IPS-18c (cell line): ENCODE data around the gene SMOC2.

ENCODE experiments used
- H3K4me3 ChIP-seq: 2 replicates; pipeline ENCODE4 v1.7.0; 2013; ENCODE audit warnings: low read depth, mild to moderate bottlenecking, low read length, moderate library complexity; ENCODE audit not compliant: insufficient read depth
- H3K9me3 ChIP-seq: one replicate; pipeline ENCODE4 v1.6.1; 2013; ENCODE audit warnings: mild to moderate bottlenecking, low read length, moderate library complexity; ENCODE audit not compliant: control insufficient read depth, insufficient read depth

SMOC2 gene

DNA sequence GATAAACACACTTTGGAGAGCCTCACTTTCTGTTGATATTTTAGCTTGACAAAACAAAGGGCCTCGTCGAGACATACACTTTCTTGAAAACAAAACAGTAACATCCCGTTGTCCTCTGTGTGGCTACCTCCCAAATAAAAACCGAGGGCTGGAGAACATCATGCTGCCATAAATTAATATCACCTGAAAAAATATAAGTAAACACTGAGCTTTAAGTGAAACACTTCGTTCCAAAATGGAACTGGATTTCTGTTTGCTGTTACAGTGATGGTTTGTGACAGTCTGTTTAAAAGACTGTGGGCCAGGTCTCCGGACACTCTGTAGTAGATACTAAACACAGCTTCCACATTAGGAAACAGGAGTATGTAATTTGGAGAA lies 187.2 kb downstream of the SMOC2 start:
- no peaks in the 10 kb centered on the region for H3K9me3 ChIP-seq
- H3K4me3 ChIP-seq = no peak overlapping the region

DNA sequence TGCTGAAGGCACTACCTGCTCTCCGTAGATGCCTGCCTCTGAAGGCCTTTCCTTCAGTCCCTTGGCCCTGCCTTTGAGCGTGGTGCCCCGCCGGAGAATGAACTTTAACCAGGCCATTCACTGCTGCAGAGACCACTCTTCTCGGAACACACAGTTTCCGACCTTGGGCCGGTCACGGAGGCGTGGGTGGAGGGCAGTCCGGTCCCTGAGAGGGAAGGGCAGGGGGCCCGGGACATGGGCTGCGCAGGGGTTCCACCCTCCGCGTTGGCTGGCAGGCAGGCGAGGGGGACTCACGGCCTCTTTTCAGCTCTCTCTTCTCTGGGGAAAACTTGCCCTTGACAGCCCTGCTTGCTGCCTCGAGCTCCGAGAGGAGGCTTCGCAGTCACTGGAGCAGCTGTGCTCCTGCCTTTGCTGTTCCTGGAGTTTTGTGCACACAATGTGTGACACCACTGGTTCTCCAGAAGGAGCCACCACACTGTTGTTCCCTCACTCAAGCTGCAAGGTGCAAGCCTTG lies 187.8 kb downstream of the SMOC2 start:
- H3K9me3 ChIP-seq = no peaks in the 10 kb centered on the region
- H3K4me3 ChIP-seq = no peak overlapping the region

DNA sequence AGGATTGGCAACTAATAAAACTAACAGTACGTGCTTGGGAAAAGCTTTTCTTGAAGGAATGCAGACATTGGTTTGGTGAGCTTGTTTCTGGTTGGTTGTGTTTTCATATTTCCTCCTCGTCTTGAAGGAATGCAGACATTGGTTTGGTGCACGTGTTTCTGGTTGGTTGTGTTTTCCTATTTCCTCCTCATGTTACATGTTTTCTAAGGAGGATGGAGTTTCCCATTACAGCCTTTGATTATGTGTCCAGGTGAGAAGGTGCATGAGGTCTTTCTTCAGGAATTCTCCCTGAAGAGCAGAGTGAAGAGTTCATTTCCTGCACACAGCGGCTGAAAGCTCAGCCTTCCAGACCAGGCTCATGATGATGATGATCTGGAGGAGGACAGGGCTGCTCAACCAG lies 190.6 kb downstream of the SMOC2 start:
- Histone ChIP-seq H3K9me3 (no peaks in the 10 kb centered on the region), H3K4me3 (no peak overlapping the region)

DNA sequence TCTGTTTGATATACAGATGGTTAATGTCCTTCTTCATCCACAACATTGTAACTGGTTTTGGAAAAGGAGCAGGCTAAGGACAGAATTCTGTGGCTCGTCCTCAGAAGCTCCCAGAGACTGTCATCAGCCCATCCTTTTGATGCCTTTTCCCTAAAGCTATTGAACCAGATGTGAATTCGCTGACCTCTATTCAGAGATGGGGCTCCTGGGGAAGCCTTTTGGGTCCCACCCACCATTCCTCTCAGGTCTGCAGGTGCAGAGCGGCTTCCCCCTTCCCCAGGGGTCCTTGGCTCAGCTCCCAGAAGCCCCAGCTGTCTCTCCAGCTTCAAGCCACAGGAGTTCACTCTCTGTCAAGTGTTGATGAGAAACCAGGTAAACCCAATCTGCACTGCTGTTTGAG lies 191.7 kb downstream of the SMOC2 start:
- Histone ChIP-seq H3K4me3 (no peak overlapping the region), H3K9me3 (no peaks in the 10 kb centered on the region)

DNA sequence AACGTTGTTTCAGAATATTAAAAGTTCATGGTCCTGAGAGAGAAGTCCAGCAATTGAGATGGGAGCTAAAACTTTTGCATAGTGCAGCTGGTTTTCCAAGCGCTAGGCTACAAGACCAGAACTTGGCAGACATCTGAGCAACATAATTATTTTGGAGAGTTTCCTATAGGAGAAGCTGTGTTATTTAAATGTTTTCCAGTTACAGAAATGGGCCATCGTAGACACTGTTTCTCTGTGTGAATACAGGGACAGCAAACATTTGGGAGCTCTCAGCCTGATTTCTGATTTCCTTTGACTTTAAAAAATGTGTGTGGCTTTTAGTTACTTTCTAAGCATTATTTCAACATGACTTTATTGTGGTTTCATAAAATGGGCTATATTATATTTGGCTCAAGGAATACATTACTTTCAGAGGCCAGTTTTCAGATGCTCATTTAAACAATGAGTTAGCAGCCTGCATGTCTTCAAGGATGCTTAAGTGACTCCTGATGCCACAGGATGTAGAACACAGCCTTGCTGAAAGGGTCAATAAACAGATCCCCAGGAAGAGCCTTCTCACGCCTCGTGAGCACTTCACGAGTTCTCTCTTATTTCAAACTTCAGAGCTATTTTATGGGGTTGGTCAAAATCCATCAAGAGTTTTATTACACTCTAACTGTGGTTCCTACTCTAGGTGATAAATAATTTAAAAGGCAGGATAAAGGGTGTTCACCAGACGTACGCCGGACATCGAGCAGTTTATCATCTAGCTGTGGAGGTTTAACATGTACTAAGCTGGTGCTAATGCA lies 193.8 kb downstream of the SMOC2 start:
- no peak overlapping the region for H3K4me3 ChIP-seq
- no peaks in the 10 kb centered on the region for H3K9me3 ChIP-seq

DNA sequence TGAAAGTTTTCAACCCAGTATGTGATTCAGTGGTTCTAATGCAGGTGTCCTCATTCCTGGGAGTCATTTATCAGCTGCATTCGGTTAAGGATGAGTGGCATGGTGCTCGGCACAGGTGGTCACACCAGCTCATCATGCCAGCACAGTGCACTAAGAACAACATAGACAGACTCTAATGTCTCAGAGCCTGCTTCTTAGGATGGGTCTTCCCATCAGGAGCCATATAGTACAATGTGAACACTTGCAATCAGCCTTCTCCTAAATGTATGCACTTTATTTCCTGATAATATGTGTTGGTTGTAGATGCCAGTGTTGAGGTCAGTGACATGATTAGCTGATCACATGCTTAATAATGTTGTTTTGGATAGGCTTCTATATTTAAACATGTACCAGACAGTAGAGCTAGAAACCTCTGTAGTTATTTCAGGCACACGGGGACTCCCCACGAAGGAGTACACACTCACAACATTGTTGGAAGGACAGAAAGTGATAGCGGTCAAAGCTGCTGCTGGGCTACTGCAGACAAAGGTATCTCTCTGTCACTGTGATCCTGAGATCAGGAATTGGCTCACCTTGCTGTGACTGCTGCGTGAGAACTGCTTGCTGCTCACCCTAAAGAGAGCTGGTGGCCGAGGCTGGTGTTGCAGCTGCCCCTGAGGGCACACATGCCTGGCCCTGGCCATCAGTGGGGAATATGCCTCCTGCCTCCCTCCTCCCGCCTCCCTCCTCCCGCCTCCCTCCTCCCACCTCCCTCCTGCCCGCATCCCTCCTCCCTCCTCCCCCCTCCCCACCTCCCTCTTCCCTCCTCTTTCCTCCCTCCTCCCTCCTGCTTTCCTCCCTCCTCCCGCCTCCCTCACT lies 195.4 kb downstream of the SMOC2 start:
- Histone ChIP-seq H3K4me3 (no peak overlapping the region), H3K9me3 (no peaks in the 10 kb centered on the region)

DNA sequence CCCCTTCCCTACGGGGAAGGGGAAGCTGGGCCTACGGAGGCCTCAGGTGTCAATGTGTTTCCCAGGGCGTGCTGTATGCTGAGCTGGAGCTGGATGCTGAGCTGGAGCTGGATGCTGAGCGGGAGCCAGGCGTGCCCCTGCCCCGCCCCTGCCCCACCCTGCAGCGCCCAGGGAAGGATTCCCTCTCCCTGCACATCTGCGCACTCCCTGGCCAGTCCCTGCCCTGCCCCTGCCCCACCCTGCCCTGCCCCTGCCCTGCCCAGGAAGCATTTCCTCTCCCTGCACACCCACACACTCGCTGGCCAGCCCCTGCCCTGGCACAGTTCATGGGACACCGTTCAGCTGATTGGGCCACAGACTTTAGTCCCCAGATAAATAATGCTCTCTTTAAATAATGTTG lies 196.8 kb downstream of the SMOC2 start:
- Histone ChIP-seq H3K4me3 (no peak overlapping the region), H3K9me3 (no peaks in the 10 kb centered on the region)

DNA sequence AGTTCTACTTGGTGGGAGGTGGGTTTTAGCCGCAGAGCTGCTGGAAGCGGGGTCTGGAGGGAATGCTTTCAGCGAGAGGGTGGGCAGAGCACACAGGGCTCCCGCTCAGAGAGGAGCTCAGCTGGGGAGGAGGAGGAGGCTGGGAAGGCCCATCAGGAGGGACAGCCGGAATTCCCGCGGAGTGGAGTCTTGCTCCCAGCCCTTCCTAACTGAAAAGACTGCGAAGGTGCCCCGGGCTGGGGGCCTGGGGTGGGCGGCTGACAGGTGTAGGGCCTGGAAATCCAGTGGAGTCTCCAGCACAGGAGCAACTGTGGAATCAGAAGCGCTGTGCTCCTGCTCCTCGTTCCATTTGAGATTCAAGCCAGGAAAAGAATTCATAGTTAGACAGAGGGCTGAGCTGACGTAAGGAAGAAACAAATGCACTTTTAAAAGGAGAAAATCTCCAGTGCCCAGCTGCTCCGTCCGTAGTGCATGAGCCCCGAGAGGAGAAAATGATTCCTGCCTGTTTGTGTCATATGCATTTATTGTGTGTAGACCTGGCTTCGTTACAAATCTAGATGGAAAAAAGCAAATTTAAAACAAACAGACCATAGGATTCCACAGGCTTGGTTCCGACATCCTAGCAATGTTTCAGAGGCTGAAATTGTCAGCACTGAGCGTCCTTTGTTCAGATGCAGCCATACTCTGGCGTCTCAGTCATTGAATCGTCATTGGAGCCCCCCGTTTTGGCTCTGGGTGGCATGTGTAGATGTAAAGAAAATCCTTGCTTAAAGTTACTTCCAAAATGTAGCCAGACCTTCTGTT lies 197.7 kb downstream of the SMOC2 start:
- Histone ChIP-seq H3K9me3 (no peaks in the 10 kb centered on the region), H3K4me3 (no peak overlapping the region)

DNA sequence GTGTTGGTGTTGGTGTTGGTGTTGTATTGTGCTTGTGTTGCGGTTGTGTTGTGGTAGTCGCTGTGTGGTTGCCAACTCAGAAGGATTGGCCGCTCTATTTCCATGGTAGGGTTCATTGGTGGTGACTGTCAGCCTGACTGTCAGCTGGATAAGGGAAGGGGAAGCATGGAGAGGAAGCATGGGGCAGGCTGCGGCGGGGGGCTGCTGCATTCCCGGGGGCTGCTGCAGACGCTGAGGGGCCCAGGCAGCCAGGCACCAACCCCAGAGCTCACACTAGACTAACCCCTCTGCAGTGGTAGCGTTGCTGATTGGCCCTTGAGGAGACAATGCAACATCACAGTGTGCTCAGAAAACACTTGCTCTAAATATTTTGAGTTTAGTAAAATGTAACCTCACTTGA lies 199.2 kb downstream of the SMOC2 start:
- Histone ChIP-seq H3K4me3 (no peak overlapping the region), H3K9me3 (no peaks in the 10 kb centered on the region)

DNA sequence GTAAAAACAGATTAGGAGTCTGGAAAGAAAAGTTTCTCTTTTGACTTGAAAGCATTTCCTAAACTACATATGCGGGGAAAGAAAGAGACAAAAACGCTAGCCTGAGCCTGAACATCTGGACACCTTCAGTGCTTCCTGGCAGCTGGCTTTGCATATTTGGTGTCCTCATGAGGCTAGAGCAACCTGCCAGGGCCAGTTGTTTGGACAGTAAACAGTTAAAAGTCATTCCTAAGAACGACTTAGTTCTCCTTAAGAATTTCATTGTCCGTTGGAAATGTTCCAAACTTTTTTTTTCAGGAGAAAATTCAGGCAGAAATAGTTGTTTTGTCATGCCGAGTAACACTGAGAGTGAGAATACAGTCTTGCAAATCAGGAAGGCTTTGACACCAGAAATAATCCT lies 199.8 kb downstream of the SMOC2 start:
- H3K9me3 ChIP-seq = no peaks in the 10 kb centered on the region
- H3K4me3 ChIP-seq = no peak overlapping the region

DNA sequence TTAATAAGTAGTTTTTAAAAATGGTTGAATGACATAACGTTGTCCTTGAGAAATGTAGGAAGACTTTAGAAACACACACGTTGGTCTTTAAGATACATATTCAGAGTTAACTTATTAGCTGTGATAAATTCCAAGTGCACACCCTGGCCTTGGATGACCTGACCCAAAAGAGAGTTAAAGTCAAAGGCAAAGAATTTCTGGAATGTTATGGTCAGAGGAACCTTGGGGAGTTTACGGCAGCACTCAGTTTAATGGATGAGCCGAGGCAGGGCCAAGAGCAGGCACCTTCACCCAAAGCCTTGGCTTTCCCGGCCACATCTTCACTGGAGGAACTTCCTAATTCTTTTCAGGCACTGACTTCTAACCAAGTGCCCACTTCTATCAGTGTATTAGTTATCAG lies 200.5 kb downstream of the SMOC2 start:
- Histone ChIP-seq H3K4me3 (no peak overlapping the region), H3K9me3 (no peaks in the 10 kb centered on the region)

DNA sequence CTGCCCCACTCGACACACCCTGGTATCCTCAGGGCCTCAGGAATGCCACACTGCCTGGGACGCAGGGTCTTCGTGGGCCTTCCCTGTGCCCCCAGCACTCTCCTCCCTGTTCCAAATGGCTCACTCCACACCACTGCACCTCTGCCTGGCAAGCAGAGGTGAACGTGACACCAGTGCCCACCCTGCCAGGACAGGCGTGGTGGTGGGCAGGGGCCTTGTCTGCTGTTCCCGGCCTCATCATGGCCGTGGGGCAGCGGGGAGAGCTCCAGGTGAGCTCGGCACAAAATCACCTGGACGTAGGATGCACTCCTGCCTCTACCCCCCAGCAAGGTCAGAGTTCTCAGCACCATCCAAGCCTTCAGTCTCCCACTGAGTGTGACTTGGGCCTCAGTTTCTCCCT lies 202.4 kb downstream of the SMOC2 start:
- Histone ChIP-seq H3K9me3 (no peaks in the 10 kb centered on the region), H3K4me3 (no peak overlapping the region)

DNA sequence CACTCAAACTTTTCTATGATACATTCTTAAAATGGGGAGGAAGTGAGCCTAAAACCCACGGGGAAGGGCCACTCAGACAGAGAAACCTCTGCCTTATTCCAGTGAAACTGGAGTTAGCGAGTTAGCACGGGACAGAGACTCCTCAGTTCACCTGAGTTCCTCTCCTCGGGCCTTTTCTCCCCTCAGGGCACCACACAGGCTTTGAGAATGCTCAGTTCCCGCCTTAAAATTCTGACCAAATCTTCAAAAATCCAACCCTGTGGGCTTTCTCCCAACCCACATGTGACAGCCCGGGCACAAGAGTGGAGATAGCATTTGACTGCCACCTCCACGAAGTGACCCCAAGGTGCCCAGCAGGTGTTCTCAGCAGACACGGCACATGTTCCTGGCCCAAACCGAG lies 204.3 kb downstream of the SMOC2 start:
- Histone ChIP-seq H3K9me3 (no peaks in the 10 kb centered on the region), H3K4me3 (no peak overlapping the region)

DNA sequence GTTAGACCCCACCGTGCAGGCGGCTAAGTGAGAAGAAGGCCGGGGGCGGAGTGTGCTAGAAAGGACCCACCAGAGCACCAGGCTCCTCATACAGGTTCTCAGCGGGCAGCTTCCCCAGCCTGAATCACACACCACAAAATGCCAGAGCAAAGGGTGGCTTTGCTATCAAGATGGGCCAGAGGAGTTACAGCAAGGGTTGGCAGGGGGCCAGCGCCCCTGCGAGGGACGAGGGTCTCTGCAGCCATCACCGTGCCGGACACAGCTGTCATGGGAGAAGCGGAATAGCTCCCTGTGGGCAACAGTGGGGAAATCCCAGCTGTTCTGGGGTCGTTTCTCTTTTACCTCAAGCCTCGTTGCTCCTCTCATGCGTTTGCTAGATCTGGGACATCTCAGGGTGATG lies 206.3 kb downstream of the SMOC2 start:
- no peaks in the 10 kb centered on the region for H3K9me3 ChIP-seq

DNA sequence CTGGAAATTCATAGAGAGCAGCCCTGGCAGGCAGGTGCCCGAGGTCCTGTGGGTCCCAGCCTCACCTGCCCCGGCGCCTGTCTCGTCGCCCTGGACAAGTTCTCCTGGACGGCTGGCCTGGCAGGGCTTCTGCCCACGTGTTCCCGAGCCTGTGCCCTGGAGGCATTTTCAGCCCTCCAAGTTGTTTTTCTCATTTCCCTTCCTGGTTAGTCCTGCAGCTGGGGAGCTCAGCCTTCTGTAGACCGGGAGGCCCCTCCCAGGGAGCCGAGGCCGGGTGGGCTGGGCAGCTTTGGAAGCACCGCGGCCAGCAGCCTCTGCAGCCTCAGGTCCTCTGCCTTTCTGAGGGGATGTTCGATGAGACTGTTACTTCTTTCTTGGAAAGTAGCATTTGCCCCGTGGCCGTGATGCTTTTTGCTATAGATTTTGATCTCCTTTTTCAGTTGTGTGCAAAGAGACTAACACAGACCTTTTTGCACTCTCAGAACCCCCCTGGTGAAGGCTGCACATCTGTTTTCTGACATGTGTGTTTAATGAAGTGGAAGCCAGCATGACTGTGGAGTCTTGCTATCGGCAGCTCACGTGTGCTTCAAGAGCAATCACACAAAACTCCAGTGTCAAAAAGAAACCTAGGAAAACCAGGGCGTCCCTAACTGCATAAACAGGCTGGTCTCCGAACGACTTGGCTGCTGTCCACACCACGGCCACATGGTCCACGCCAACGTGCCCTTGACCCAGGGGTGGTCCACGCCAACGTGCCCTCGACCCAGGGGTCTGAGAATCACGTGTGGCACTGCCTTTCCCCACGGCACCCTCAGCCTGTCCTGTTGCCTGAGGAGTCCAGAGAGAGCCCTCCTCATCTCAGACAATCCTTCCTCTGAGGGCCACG lies 207.5 kb downstream of the SMOC2 start:
- Histone ChIP-seq H3K9me3 (no peaks in the 10 kb centered on the region), H3K4me3 (no peak overlapping the region)

More for the DNA sequence above, 206.3 kb downstream of the SMOC2 start:
- no peak overlapping the region for H3K4me3 ChIP-seq

DNA sequence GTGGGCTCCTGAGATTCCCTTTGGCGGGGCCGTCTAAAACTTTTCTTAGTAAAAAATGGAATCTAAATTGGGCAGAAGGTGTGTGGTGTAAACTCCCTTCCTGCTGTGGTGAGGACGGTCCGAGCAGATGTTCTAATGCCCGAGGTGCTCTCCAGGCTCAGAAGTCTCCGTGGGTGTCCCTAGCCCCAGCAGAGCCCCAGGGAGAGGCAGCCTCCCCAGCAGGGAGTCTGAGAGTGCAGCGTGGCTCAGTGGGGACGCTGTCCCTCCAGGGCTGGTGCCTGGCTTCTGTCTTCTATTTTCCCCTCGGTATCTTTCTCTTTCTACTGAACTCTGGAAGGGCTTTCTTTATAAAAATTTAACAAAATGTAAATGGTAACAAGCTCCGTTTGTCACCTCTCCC lies 208.2 kb downstream of the SMOC2 start:
- Histone ChIP-seq H3K4me3 (no peak overlapping the region), H3K9me3 (no peaks in the 10 kb centered on the region)

DNA sequence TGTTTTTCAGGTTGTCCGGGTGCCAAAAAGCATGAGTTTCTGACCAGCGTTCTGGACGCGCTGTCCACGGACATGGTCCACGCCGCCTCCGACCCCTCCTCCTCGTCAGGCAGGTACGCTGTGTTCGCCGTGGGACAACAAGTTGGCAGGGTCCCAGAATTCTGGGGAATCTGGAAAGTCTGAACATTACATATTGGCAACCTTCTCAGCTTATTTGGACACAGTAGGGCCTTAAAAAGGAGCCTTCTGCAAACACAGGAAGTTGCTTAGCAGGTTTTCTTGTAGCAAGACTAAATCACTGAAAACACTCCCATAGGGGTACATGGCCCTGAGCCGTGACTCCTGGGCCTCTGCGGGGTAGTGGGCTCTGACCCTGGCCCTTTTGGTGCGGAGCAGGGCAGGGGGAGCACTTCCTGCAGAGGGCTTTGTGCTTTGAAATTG lies 209.7 kb downstream of the SMOC2 start:
- no peak overlapping the region for H3K4me3 ChIP-seq
- H3K9me3 ChIP-seq = no peaks in the 10 kb centered on the region
